Measurements from ENCODE around the gene EMID1.

Gene EMID1

DNA sequence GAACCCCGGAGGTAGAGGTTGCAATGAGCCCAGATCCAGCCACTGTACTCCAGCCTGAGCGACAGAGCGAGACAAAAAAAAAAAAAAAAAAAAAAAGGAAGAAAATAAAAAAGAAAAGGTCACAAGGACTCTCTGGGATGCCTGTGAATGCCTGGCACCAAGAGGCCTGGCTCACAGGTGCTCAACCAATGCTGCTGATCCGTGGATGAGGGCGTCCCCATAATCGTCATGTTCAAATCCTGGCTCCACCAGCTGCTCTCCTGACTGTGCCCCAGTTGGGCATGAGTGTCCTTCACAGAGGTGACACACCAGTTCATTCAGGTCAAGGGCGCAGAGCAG lies 100.1 kb downstream of the EMID1 start:
- H3K4me3 ChIP-seq (replicated peaks; ENCODE audit: low read depth, low read length), result peak overlapping the region; percentile 75
- DNase-seq (ENCODE audit: low read depth), result no peak
- TF ChIP-seq, protein P1, sequence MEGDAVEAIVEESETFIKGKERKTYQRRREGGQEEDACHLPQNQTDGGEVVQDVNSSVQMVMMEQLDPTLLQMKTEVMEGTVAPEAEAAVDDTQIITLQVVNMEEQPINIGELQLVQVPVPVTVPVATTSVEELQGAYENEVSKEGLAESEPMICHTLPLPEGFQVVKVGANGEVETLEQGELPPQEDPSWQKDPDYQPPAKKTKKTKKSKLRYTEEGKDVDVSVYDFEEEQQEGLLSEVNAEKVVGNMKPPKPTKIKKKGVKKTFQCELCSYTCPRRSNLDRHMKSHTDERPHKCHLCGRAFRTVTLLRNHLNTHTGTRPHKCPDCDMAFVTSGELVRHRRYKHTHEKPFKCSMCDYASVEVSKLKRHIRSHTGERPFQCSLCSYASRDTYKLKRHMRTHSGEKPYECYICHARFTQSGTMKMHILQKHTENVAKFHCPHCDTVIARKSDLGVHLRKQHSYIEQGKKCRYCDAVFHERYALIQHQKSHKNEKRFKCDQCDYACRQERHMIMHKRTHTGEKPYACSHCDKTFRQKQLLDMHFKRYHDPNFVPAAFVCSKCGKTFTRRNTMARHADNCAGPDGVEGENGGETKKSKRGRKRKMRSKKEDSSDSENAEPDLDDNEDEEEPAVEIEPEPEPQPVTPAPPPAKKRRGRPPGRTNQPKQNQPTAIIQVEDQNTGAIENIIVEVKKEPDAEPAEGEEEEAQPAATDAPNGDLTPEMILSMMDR (IDR thresholded peaks at IDR 0.05; ENCODE audit: low read length, missing control alignments), result no peak

DNA sequence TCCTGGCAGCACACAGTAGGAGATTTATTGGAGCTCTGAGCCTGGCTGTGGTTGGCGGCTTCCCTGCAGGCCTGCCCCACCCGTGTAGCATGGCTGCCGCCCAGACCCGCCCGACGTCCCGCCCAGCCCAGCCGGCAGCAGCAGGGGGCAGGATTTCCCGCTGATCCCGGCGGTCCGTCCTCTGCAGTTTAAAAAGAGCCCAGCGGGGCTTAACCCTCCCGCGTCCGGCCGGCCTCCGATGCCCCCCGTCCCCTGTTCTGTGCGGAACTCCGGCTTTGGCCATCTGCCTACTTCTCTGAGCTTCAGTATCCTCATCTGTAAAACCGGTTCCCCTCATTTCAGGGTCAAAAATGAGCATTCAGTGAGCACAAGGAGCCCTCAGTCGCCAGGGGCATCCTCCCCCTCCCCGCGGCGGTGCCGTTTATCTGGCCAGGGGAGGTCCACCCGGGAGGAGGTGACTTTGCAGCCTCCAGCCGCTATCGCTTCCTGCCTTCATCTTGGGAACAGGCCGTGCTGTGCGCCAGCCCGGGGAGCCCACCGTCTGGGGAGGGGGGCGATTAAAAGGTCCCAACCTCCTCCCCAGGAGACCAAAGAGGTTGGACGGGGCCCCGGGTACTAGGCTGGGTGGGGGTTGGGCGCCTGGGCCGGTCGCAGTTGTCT lies 100.6 kb downstream of the EMID1 start, which contains the start of gene GAS2L1:
Gene GAS2L1, plus strand, starts transcription at position 476 of the 660 bp plus-strand sequence. CDS start 1,456 bp downstream, outside the sequence.
- peak; percentile 85 for DNase-seq (ENCODE audit: low read depth)
- TF ChIP-seq, protein P1 (IDR thresholded peaks at IDR 0.05; ENCODE audit: low read length, missing control alignments), result peak; percentile 60
- peak within 1 kb of the TSS; percentile 75 for H3K4me3 ChIP-seq (replicated peaks; ENCODE audit: low read depth, low read length)

GRCh38 chr22:29306835-29307595 lies 101.3 kb downstream of the EMID1 start:
- peak; percentile 73 for DNase-seq (ENCODE audit: low read depth)
- H3K4me3 ChIP-seq (replicated peaks; ENCODE audit: low read depth, low read length), result peak overlapping the region; percentile 75
- TF ChIP-seq, protein P1 (IDR thresholded peaks at IDR 0.05; ENCODE audit: low read length, missing control alignments), result no peak

DNA sequence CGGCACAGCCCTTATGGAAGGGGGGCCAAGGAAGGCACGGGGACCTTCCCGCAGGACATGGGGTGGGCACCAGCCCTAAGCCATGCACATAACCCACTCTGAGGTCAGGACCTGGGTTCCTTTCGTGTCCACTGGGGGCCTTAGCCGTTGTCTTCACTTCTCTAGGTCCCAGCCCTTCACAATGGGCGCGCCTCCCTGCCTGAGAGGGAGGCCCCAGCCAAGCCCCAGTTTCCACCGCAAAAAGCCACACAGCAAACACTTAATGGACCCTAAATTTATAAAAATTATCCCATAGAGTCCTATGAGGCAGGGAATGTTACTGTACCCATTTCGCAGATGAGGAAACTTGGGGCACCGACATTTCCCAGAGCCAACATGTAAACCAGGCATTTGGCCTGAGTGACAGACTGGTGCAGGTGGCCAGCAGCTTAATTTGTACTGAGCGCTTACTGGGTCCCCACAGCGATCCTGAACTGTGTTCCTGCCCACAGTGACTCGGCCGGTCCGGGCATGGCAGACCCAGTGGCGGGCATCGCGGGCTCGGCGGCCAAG lies 102.0 kb downstream of the EMID1 start:
- TF ChIP-seq, protein P1 (IDR thresholded peaks at IDR 0.05; ENCODE audit: low read length, missing control alignments), result no peak
- peak overlapping the region; percentile 75 for H3K4me3 ChIP-seq (replicated peaks; ENCODE audit: low read depth, low read length)
- DNase-seq (ENCODE audit: low read depth), result no peak

DNA sequence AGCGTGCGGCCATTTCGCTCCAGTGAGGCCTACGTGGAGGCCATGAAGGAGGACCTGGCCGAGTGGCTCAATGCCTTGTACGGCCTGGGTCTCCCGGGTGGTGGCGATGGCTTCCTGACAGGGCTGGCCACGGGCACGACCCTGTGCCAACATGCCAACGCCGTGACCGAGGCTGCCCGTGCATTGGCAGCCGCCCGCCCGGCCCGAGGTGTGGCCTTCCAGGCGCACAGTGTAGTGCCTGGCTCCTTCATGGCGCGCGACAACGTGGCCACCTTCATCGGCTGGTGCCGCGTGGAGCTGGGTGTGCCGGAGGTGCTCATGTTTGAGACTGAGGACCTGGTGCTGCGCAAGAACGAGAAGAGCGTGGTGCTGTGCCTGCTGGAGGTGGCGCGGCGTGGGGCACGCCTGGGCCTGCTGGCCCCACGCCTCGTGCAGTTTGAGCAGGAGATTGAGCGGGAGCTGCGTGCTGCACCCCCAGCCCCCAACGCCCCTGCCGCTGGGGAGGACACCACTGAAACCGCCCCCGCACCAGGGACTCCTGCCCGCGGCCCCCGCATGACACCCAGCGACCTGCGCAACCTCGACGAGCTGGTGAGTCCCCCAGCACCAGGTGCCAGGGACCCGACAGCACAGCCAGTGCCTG lies 102.6 kb downstream of the EMID1 start:
- no peak for DNase-seq (ENCODE audit: low read depth)
- peak overlapping the region; percentile 75 for H3K4me3 ChIP-seq (replicated peaks; ENCODE audit: low read depth, low read length)
- TF ChIP-seq, protein P1 (IDR thresholded peaks at IDR 0.05; ENCODE audit: low read length, missing control alignments), result no peak

GRCh38 chr22:29308791-29309262 lies 103.1 kb downstream of the EMID1 start:
- TF ChIP-seq, protein P1 (IDR thresholded peaks at IDR 0.05; ENCODE audit: low read length, missing control alignments), result no peak
- peak; percentile 81 for DNase-seq (ENCODE audit: low read depth)
- H3K4me3 ChIP-seq (replicated peaks; ENCODE audit: low read depth, low read length), result peak overlapping the region; percentile 37

Data from fibroblast of pulmonary artery (primary cell).